GM18873 (cell line): ENCODE results near the gene KCND3.
"Not testable (repeated sequence)": the region's sequence is repeated elsewhere in the genome, so short reads cannot be mapped to it uniquely, and the experiment has no call there.

Experiments used
- ATAC-seq: cut with Tn5 transposase; IDR thresholded peaks from one replicate; pipeline ENCODE4 v1.9.1; 2021; ENCODE audit warnings: mild to moderate bottlenecking, moderate library complexity, moderate number of reproducible peaks; ENCODE audit not compliant: unreplicated experiment, low FRiP score

Gene KCND3

GRCh38 chr1:111751906-111752575 lies 237.4 kb downstream of the KCND3 start:
- ATAC-seq, result no peak

- no peak for ATAC-seq
Observed at GRCh38 chr1:111750856-111751255, 238.6 kb downstream of the KCND3 start.

- no peak for ATAC-seq
Observed at GRCh38 chr1:111749628-111750027, 239.8 kb downstream of the KCND3 start.

GRCh38 chr1:111747947-111748346 lies 241.5 kb downstream of the KCND3 start:
- no peak for ATAC-seq

GRCh38 chr1:111747282-111747734 lies 242.2 kb downstream of the KCND3 start:
- no peak for ATAC-seq

- no peak for ATAC-seq
Observed at GRCh38 chr1:111746614-111746999, 242.9 kb downstream of the KCND3 start.

GRCh38 chr1:111745675-111746613 lies 243.5 kb downstream of the KCND3 start:
- no peak for ATAC-seq

GRCh38 chr1:111743679-111744101 lies 245.8 kb downstream of the KCND3 start:
- ATAC-seq, result no peak

- ATAC-seq, result no peak
Observed at GRCh38 chr1:111742938-111743549, 246.4 kb downstream of the KCND3 start.

GRCh38 chr1:111742292-111742691 lies 247.2 kb downstream of the KCND3 start:
- not testable (repeated sequence) for ATAC-seq

- no peak for ATAC-seq
Observed at GRCh38 chr1:111739925-111740765, 249.3 kb downstream of the KCND3 start.

- peak; percentile 78 for ATAC-seq
Observed at GRCh38 chr1:111739194-111739924, 250.1 kb downstream of the KCND3 start, which contains the start of gene INKA2. INKA2 (minus strand) TSS chr1:111739395; CDS start chr1:111739242, 153 bp downstream.

GRCh38 chr1:111738436-111739193 lies 250.9 kb downstream of the KCND3 start:
- ATAC-seq, result peak; percentile 21

GRCh38 chr1:111738133-111738435 lies 251.4 kb downstream of the KCND3 start:
- ATAC-seq, result no peak

- no peak for ATAC-seq
Observed at GRCh38 chr1:111737216-111738132, 252.0 kb downstream of the KCND3 start.

GRCh38 chr1:111736548-111737215 lies 252.8 kb downstream of the KCND3 start:
- ATAC-seq, result no peak

- ATAC-seq, result no peak
Observed at GRCh38 chr1:111735858-111736544, 253.5 kb downstream of the KCND3 start.
